Urothelium cell line (cell line): ENCODE results near the gene SLC24A5.

Experiments used
- DNase-seq: peaks from one replicate; pipeline ENCODE4 v3.0.0; 2011; ENCODE audit warnings: low spot score, mixed read lengths
- FAIRE-seq: peaks from 2 replicates; lab custom pipeline; 2011; peaks lifted over from hg19 to GRCh38; lab: Jason Lieb, UNC

The SLC24A5 gene

DNA sequence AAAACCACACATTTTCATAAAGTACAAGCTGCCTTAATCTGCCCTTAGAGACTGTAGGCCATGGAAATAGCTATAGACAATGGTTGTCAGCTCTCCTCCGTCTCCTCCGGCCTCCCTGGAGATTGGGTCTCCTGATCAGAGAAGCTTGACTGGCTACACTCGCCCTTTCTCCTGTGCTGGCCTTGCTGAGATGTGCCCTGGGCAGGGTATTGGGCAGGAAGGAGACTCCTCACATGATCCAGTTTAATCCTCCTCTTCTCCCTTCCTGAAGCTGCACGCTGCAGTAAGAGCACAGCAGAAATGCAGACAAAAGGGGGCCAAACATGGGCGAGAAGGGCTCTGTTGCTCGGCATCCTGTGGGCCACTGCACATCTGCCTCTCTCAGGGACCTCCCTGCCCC is at the start of gene SLC24A5:
TSS of gene SLC24A5 (plus strand) at position 246 of the 400 bp plus-strand sequence. CDS start at position 301, 55 bp downstream.
- no peak for DNase-seq
- no peak for FAIRE-seq

DNA sequence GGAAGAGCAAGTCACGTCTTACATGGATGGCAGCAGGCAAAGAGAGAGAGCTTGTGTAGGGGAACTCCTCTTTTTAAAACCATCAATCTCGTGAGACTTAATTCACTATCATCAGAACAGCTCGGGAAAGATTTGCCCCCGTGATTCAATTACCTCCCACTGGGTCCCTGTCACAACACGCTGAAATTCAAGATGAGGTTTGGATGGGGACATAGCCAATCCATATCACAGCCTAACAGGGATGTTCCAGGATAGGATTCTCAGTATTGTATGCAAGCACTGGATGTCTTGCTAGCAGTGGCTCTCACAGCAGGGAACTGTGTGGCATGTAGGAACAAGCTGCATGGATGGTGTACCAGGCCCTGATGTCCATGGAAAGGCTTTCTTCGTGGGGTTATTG is 47.8 kb upstream of the SLC24A5 start:
- no peak for FAIRE-seq
- no peak for DNase-seq

- DNase-seq (no peak), FAIRE-seq (no peak)
Measured at GRCh38 chr15:48073881-48074280, 46.9 kb upstream of the SLC24A5 start.

- FAIRE-seq (no peak), DNase-seq (no peak)
Measured at GRCh38 chr15:48076454-48076853, 44.3 kb upstream of the SLC24A5 start.

- DNase-seq = no peak
- no peak for FAIRE-seq
Measured at GRCh38 chr15:48077616-48078184, 43.1 kb upstream of the SLC24A5 start.

GRCh38 chr15:48084759-48085590 is 35.8 kb upstream of the SLC24A5 start:
- FAIRE-seq (no peak), DNase-seq (peak; percentile 17)

GRCh38 chr15:48085591-48085930 is 35.2 kb upstream of the SLC24A5 start:
- no peak for DNase-seq

DNA sequence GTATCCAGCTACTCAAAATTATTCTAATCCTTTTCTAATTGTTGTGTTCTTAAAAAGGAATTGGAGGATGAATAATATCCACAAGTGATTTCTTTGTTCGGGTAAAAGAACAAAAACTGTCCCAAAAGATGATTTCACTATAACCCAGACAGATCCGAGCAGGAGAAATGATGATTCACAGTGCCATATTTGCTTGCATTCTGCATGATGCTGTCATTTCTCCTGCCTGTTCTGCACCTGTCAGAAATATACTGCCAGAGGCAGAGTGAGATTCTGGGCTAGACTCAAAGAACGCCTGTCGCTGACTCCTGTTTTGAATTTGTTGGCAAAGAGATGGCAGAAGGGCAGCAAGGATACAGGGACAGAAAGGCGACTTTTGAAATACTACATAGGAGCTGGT is 34.7 kb upstream of the SLC24A5 start:
- DNase-seq (peak; percentile 4), FAIRE-seq (no peak)

More at GRCh38 chr15:48085591-48085930, 35.2 kb upstream of the SLC24A5 start:
- FAIRE-seq = no peak

- DNase-seq (no peak), FAIRE-seq (no peak)
Measured at GRCh38 chr15:48086576-48086975, 34.2 kb upstream of the SLC24A5 start.

GRCh38 chr15:48087844-48088243 is 32.9 kb upstream of the SLC24A5 start:
- DNase-seq (no peak), FAIRE-seq (no peak)

- DNase-seq = no peak
- no peak for FAIRE-seq
Measured at GRCh38 chr15:48089702-48090101, 31.1 kb upstream of the SLC24A5 start.

GRCh38 chr15:48090115-48090514 is 30.7 kb upstream of the SLC24A5 start:
- no peak for FAIRE-seq
- DNase-seq = no peak

DNA sequence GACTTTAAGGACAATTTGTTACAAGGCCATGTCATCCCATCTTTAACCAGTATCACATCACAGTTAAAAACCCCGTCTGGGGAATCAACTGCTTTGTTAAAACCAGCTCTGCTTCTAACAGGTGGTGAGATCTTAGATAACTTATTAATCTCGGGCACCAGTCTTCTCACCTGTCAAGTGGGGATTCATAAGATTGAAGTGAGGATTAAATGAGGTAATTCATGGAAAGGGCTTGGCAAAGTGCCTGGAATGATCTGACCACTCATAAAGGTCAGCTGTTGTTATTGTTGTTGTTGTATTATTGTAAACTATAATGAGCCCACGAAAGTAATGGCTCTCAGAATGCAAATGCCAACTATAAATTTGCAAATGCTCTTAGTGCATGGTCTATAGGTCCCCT is 30.1 kb upstream of the SLC24A5 start:
- FAIRE-seq (no peak), DNase-seq (no peak)

DNA sequence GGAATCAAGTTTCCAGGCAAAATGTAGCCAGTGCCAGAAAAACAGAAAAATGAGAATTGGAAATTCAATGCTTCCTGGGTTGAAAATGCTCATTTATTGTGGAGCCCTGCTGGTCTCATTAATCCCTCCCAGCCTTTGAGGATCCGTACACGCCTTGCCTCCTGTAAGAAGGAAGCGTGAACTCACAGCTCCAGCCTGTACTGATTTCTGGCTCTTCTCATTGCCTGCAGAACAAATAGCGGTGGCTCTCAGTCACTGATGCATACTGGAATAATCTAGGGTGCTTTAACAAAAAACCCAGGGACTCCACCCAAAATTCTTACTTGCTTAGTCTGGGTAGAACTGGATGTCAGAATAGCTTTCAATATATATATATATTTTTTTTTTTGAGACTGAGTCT is 29.3 kb upstream of the SLC24A5 start:
- FAIRE-seq = no peak

GRCh38 chr15:48096355-48096786 is 24.4 kb upstream of the SLC24A5 start:
- DNase-seq (no peak), FAIRE-seq (no peak)

More for the DNA sequence above, 29.3 kb upstream of the SLC24A5 start:
- no peak for DNase-seq

- peak; percentile 26 for DNase-seq
- FAIRE-seq = no peak
Measured at GRCh38 chr15:48096813-48097212, 24.0 kb upstream of the SLC24A5 start.

DNA sequence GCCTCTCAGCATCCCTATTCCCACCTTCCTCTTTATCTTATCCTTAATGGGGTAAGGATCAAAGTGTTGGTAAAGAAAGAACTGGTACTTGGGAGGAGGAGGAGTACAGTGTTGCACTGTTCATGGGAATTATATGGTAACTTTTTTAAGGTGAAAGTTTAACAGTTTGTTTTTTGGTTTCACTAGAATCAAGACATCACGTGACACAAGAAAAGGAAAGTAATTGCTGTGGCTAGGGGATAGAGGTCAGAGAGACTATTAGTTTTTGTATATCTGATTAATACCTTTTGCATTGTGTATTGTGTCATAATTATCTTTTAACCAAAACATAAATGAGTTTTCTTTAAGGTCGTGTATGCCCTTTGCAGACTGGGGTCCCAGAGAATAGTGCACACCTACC is 23.5 kb upstream of the SLC24A5 start:
- FAIRE-seq = no peak

DNA sequence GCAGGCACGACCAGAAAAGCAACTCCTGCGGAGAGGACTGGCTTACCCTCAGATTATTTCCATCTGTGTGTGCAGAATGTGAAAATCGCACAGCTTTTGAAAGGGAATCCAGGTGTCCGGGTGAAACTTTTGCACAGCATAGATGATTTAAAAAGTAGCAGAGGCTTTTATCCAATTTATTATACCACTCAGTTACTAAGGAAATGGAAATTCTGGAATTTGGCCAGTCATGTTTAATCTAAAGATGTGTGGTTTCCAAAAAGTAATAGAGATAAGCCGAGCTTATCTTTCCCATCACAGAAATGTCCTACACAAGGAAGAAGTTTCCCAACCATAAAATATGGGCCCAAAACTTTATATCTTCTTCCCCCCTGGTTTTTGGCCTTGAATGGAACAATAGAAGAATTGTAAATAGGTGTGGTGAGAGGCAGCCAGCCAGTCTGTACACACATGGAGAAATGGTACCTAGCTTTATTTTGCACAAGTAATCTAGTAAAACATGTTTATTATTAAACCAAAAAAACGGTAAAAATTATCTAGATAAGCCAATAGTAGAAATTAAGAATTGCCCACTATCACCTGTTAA is 19.3 kb upstream of the SLC24A5 start:
- DNase-seq = no peak
- FAIRE-seq = no peak

More for the DNA sequence above, 23.5 kb upstream of the SLC24A5 start:
- DNase-seq = no peak

- FAIRE-seq (no peak), DNase-seq (no peak)
Measured at GRCh38 chr15:48102167-48102566, 18.6 kb upstream of the SLC24A5 start.

DNA sequence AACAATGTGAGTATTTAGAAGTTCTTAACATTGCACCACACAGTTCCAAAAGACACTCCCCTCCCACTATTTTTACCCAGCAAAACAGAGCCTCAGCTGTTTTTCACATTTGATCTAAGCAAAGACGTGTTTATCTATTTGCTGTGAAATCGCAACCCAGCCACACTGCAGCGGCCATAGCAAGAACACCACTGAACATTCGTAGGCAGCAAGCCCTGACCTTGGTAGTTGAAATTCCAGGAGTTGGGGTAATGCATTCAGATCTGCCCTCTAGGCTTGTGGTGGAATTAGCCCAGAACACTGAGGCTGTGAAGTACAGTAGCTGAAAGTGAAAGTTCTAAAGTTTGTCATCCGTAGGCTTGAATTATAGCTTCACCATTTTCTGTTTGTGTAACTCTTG is 17.1 kb upstream of the SLC24A5 start:
- DNase-seq (no peak), FAIRE-seq (no peak)

- FAIRE-seq (no peak), DNase-seq (no peak)
Measured at GRCh38 chr15:48105936-48106335, 14.9 kb upstream of the SLC24A5 start.

GRCh38 chr15:48109212-48109611 is 11.6 kb upstream of the SLC24A5 start:
- FAIRE-seq = no peak
- no peak for DNase-seq
